Effector CD8-positive, alpha-beta T cell (primary cell): ENCODE measurements around the gene HLA-G.

Source experiments
- DNase-seq: peaks from one replicate; lab custom pipeline; 2025; lab: John Stamatoyannopoulos, UW

The HLA-G gene

GRCh38 chr6:29816030-29816429, 11.6 kb upstream of the HLA-G start:
- DNase-seq = no peak

- DNase-seq = no peak
These were observed 8.7 kb upstream of the HLA-G start for GRCh38 chr6:29818892-29819291.

- no peak for DNase-seq
These were observed 3.5 kb upstream of the HLA-G start for GRCh38 chr6:29824144-29824543.

- no peak for DNase-seq
These were observed 1.8 kb upstream of the HLA-G start for GRCh38 chr6:29825848-29826247.

GRCh38 chr6:29826271-29826670, 1.4 kb upstream of the HLA-G start:
- no peak for DNase-seq

GRCh38 chr6:29828471-29828797, 809 bp downstream of the HLA-G start:
- DNase-seq = peak; percentile 12

- DNase-seq = no peak
These were observed 2.1 kb downstream of the HLA-G start for GRCh38 chr6:29829766-29830165.

- no peak for DNase-seq
These were observed 2.8 kb downstream of the HLA-G start for GRCh38 chr6:29830409-29830808.

- DNase-seq = no peak
These were observed 4.2 kb downstream of the HLA-G start for GRCh38 chr6:29831776-29832175.

GRCh38 chr6:29834564-29835436, 7.2 kb downstream of the HLA-G start:
- peak; percentile 51 for DNase-seq

- no peak for DNase-seq
These were observed 12.3 kb downstream of the HLA-G start for GRCh38 chr6:29839917-29840316.

- no peak for DNase-seq
These were observed 13.4 kb downstream of the HLA-G start for GRCh38 chr6:29841030-29841429.

- DNase-seq = no peak
These were observed 17.9 kb downstream of the HLA-G start for GRCh38 chr6:29845405-29846006.

- peak; percentile 78 for DNase-seq
These were observed 20.4 kb downstream of the HLA-G start for GRCh38 chr6:29847871-29848630.

- no peak for DNase-seq
These were observed 22.5 kb downstream of the HLA-G start for GRCh38 chr6:29850011-29850553.

- DNase-seq = no peak
These were observed 23.6 kb downstream of the HLA-G start for GRCh38 chr6:29851190-29851589.

- no peak for DNase-seq
These were observed 25.6 kb downstream of the HLA-G start for GRCh38 chr6:29853245-29853644.

- no peak for DNase-seq
These were observed 30.4 kb downstream of the HLA-G start for GRCh38 chr6:29858006-29858405.

GRCh38 chr6:29861521-29862255, 34.1 kb downstream of the HLA-G start:
- no peak for DNase-seq

GRCh38 chr6:29864037-29864810, 36.6 kb downstream of the HLA-G start:
- DNase-seq = no peak

GRCh38 chr6:29865631-29866030, 38.0 kb downstream of the HLA-G start:
- no peak for DNase-seq
